Activated naive CD8-positive, alpha-beta T cell treated with anti-CD3 and anti-CD28 coated beads, Interleukin-2, amount 50 U/mL, for 24 hours (primary cell): ENCODE results near the gene ADD2.
A peak's percentile ranks its signal among the peaks of the same experiment; 100 is the strongest.

Source experiments
- ATAC-seq: fragments of 150-1000 bp; cut with Tn5 transposase; one replicate; pipeline ENCODE4 v1.10.0; 2021
- DNase-seq: peaks from one replicate; pipeline ENCODE4 v3.0.0; 2021
- H3K27ac Mint-ChIP-seq: one replicate; pipeline ENCODE4 v1.8.0; 2021; ENCODE audit warnings: mild to moderate bottlenecking, mixed read lengths
- H3K27me3 Mint-ChIP-seq: one replicate; pipeline ENCODE4 v1.8.0; 2021; ENCODE audit warnings: mixed read lengths
- H3K36me3 Mint-ChIP-seq: one replicate; pipeline ENCODE4 v1.8.0; 2021; ENCODE audit warnings: low read depth, mixed read lengths
- H3K4me1 Mint-ChIP-seq: one replicate; pipeline ENCODE4 v1.8.0; 2021; ENCODE audit warnings: mixed read lengths
- H3K4me3 Mint-ChIP-seq: one replicate; pipeline ENCODE4 v1.8.0; 2021; ENCODE audit warnings: mild to moderate bottlenecking, moderate library complexity, mixed read lengths
- H3K9me3 Mint-ChIP-seq: one replicate; pipeline ENCODE4 v1.8.0; 2021; ENCODE audit warnings: mixed read lengths

The ADD2 gene

GRCh38 chr2:70795164-70795995 lies 27.4 kb upstream of the ADD2 start:
- no peaks in the 10 kb centered on the region for H3K9me3 Mint-ChIP-seq
- H3K27me3 Mint-ChIP-seq, result peaks cover 21% of the 10 kb centered on the region
- no peaks in the 10 kb centered on the region for H3K36me3 Mint-ChIP-seq
- DNase-seq (peak; percentile 11), ATAC-seq (peak; percentile 59)
- no peak overlapping the region for H3K27ac Mint-ChIP-seq
- peaks cover 12% of the 10 kb centered on the region for H3K4me1 Mint-ChIP-seq
- H3K4me3 Mint-ChIP-seq, result no peak overlapping the region

GRCh38 chr2:70793450-70793849 lies 25.4 kb upstream of the ADD2 start:
- Mint-ChIP-seq H3K9me3 (no peaks in the 10 kb centered on the region), H3K4me1 (peaks cover 21% of the 10 kb centered on the region), H3K27me3 (peaks cover 30% of the 10 kb centered on the region), H3K36me3 (no peaks in the 10 kb centered on the region), H3K27ac (no peak overlapping the region), H3K4me3 (no peak overlapping the region)
- ATAC-seq (no peak), DNase-seq (no peak)

- no peaks in the 10 kb centered on the region for H3K9me3 Mint-ChIP-seq
- H3K4me3 Mint-ChIP-seq, result peak within 1 kb of the TSS; percentile 68
These were observed 22.3 kb upstream of the ADD2 start, which contains the start of gene FIGLA for GRCh38 chr2:70790136-70790828. Gene FIGLA (minus strand): TSS chr2:70790643. CDS start chr2:70790638, 5 bp downstream.

GRCh38 chr2:70789304-70790135 lies 21.5 kb upstream of the ADD2 start:
- Mint-ChIP-seq H3K9me3 (no peaks in the 10 kb centered on the region), H3K36me3 (no peaks in the 10 kb centered on the region), H3K4me1 (peaks cover 20% of the 10 kb centered on the region), H3K27ac (no peak overlapping the region), H3K4me3 (peak overlapping the region; percentile 68), H3K27me3 (peaks cover 48% of the 10 kb centered on the region)
- ATAC-seq (peak; percentile 81), DNase-seq (peak; percentile 77)

More at GRCh38 chr2:70790136-70790828, 22.3 kb upstream of the ADD2 start, which contains the start of gene FIGLA:
- H3K36me3 Mint-ChIP-seq, result no peaks in the 10 kb centered on the region
- ATAC-seq (peak; percentile 10), DNase-seq (no peak)
- H3K4me1 Mint-ChIP-seq, result peaks cover 18% of the 10 kb centered on the region
- H3K27ac Mint-ChIP-seq, result no peak within 1 kb of the TSS
- H3K27me3 Mint-ChIP-seq, result peaks cover 47% of the 10 kb centered on the region

GRCh38 chr2:70785137-70785911 lies 17.3 kb upstream of the ADD2 start:
- Mint-ChIP-seq H3K27me3 (peaks cover 27% of the 10 kb centered on the region), H3K4me3 (no peak overlapping the region), H3K9me3 (no peaks in the 10 kb centered on the region), H3K36me3 (no peaks in the 10 kb centered on the region), H3K27ac (no peak overlapping the region), H3K4me1 (peaks cover 13% of the 10 kb centered on the region)
- DNase-seq, result peak; percentile 35
- peak; percentile 69 for ATAC-seq

- Mint-ChIP-seq H3K9me3 (no peaks in the 10 kb centered on the region), H3K27me3 (peaks cover 20% of the 10 kb centered on the region), H3K27ac (no peak overlapping the region), H3K4me3 (no peak overlapping the region), H3K4me1 (peaks cover 6% of the 10 kb centered on the region), H3K36me3 (no peaks in the 10 kb centered on the region)
- ATAC-seq (no peak), DNase-seq (no peak)
These were observed 16.3 kb upstream of the ADD2 start for GRCh38 chr2:70784320-70784719.

- no peak overlapping the region for H3K4me3 Mint-ChIP-seq
- no peak for DNase-seq
- no peak for ATAC-seq
- H3K27me3 Mint-ChIP-seq, result peaks cover 3% of the 10 kb centered on the region
- no peak overlapping the region for H3K27ac Mint-ChIP-seq
- no peaks in the 10 kb centered on the region for H3K9me3 Mint-ChIP-seq
- H3K36me3 Mint-ChIP-seq, result no peaks in the 10 kb centered on the region
- no peaks in the 10 kb centered on the region for H3K4me1 Mint-ChIP-seq
These were observed 12.0 kb upstream of the ADD2 start for GRCh38 chr2:70779911-70780545.

GRCh38 chr2:70779491-70779890 lies 11.5 kb upstream of the ADD2 start:
- H3K27me3 Mint-ChIP-seq, result peaks cover 6% of the 10 kb centered on the region

GRCh38 chr2:70778676-70779075 lies 10.7 kb upstream of the ADD2 start:
- Mint-ChIP-seq H3K4me3 (no peak overlapping the region), H3K36me3 (no peaks in the 10 kb centered on the region), H3K9me3 (no peaks in the 10 kb centered on the region), H3K4me1 (no peaks in the 10 kb centered on the region), H3K27ac (no peak overlapping the region), H3K27me3 (peaks cover 13% of the 10 kb centered on the region)
- ATAC-seq, result no peak
- no peak for DNase-seq

More at GRCh38 chr2:70779491-70779890, 11.5 kb upstream of the ADD2 start:
- ATAC-seq (no peak), DNase-seq (no peak)
- no peak overlapping the region for H3K4me3 Mint-ChIP-seq
- no peaks in the 10 kb centered on the region for H3K36me3 Mint-ChIP-seq
- H3K9me3 Mint-ChIP-seq, result no peaks in the 10 kb centered on the region
- no peaks in the 10 kb centered on the region for H3K4me1 Mint-ChIP-seq
- no peak overlapping the region for H3K27ac Mint-ChIP-seq

GRCh38 chr2:70777450-70777849 lies 9.4 kb upstream of the ADD2 start:
- Mint-ChIP-seq H3K27ac (no peak overlapping the region), H3K4me1 (no peaks in the 10 kb centered on the region), H3K27me3 (peaks cover 22% of the 10 kb centered on the region), H3K9me3 (no peaks in the 10 kb centered on the region), H3K4me3 (no peak overlapping the region), H3K36me3 (no peaks in the 10 kb centered on the region)
- no peak for ATAC-seq
- no peak for DNase-seq

- no peaks in the 10 kb centered on the region for H3K9me3 Mint-ChIP-seq
- no peak overlapping the region for H3K4me3 Mint-ChIP-seq
- ATAC-seq (no peak), DNase-seq (no peak)
- H3K4me1 Mint-ChIP-seq, result no peaks in the 10 kb centered on the region
- H3K27ac Mint-ChIP-seq, result no peak overlapping the region
- no peaks in the 10 kb centered on the region for H3K36me3 Mint-ChIP-seq
- H3K27me3 Mint-ChIP-seq, result peaks cover 22% of the 10 kb centered on the region
These were observed 8.3 kb upstream of the ADD2 start for GRCh38 chr2:70776266-70776665.

GRCh38 chr2:70775141-70775540 lies 7.1 kb upstream of the ADD2 start:
- no peak for DNase-seq
- ATAC-seq, result no peak
- Mint-ChIP-seq H3K36me3 (no peaks in the 10 kb centered on the region), H3K4me1 (no peaks in the 10 kb centered on the region), H3K4me3 (no peak overlapping the region), H3K27ac (no peak overlapping the region), H3K27me3 (peaks cover 23% of the 10 kb centered on the region), H3K9me3 (no peaks in the 10 kb centered on the region)

GRCh38 chr2:70772486-70773155 lies 4.6 kb upstream of the ADD2 start:
- Mint-ChIP-seq H3K27me3 (peaks cover 40% of the 10 kb centered on the region), H3K27ac (no peak overlapping the region), H3K36me3 (no peaks in the 10 kb centered on the region), H3K4me1 (peaks cover 4% of the 10 kb centered on the region), H3K9me3 (no peaks in the 10 kb centered on the region), H3K4me3 (no peak overlapping the region)
- ATAC-seq, result no peak
- DNase-seq, result no peak
